Gastrocnemius medialis (tissue), 4 donors: Measurements from ENCODE around the gene HUNK. TPM values are rescaled to one million over a fixed set of nuclear protein-coding genes. Genes with fewer than 3 reads are reported as not detected.
"Not testable (repeated sequence)": the region's sequence is repeated elsewhere in the genome, so short reads cannot be mapped to it uniquely, and the experiment has no call there.

Experiments used
- ATAC-seq, 2 donors: fragments of 150-250 bp; one replicate each; pipeline ENCODE4 v1.9.1; 2016
- DNase-seq, 2 donors: peaks; one replicate each; pipeline ENCODE4 v3.0.0-alpha.2; 2019
- H3K27ac ChIP-seq, 4 donors: fragments of 200-600 bp; sonication (generic); 1 replicate in 1 of 4; 2 replicates in 3 of 4; pipeline ENCODE4 v1.5.1; 2016 to 2018; ENCODE audit warnings: mild to moderate bottlenecking in 2 of 4, moderate library complexity in 1 of 4
- H3K27me3 ChIP-seq, 3 donors: fragments of 200-600 bp; sonication (generic) in 2 of 3; 1 replicate in 1 of 3; 2 replicates in 2 of 3; pipeline versions ENCODE4 v1.5.1 to v1.6.0; 2016 to 2019; ENCODE audit warnings: mild to moderate bottlenecking in 1 of 3, moderate library complexity in 1 of 3
- H3K36me3 ChIP-seq, 2 donors: fragments of 200-600 bp; sonication (generic) in 1 of 2; one replicate each; pipeline ENCODE4 v1.5.1; 2017 to 2018
- H3K4me1 ChIP-seq, 2 donors: fragments of 200-600 bp; sonication (generic) in 1 of 2; one replicate each; pipeline ENCODE4 v1.5.1; 2016 to 2017; ENCODE audit warnings: mild to moderate bottlenecking in 2 of 2
- H3K4me3 ChIP-seq, 4 donors: fragments of 200-600 bp; sonication (generic) in 3 of 4; 1 replicate in 1 of 4; 2 replicates in 3 of 4; pipeline ENCODE4 v1.5.1; 2016 to 2019; ENCODE audit warnings: mild to moderate bottlenecking in 2 of 4
- H3K9me3 ChIP-seq, 3 donors: fragments of 200-600 bp; sonication (generic) in 2 of 3; 1 replicate in 1 of 3; 2 replicates in 2 of 3; pipeline ENCODE4 v1.5.1; 2016 to 2019
- POLR2A ChIP-seq, 2 donors: fragments of 450-650 bp; IDR thresholded peaks; one replicate each; pipeline ENCODE4 v1.6.1; 2017; ENCODE audit warnings: antibody characterized with exemption in 2 of 2, mild to moderate bottlenecking in 2 of 2, moderate library complexity in 2 of 2
- in situ Hi-C, 4 donors: fragments of 200-750 bp; cut with MboI; loops; one replicate each; pipeline versions ENCODE4 v1.15.0 to v1.8.0; 2017; ENCODE audit warnings: low sequenced_read_pairs in 4 of 4
- intact Hi-C: fragments of 100-400 bp; cut with DNase I; formaldehyde crosslinking; loops from one replicate; pipeline ENCODE4 v1.15.1; 2023; ENCODE audit warnings: low total_unique reads
- total RNA-seq, 4 donors: library from RNA; depleted of rRNA; stranded (reverse); fragments of >200 nt; gene quantifications; one replicate each; pipeline versions ENCODE4 v1.1.0 to v1.2.3, GENCODE V29; 2016
- TF ChIP-seq, protein P1 (sequence below), 5 experiments: fragments of 450-650 bp in 3 of 5; fragments of 200-600 bp in 2 of 5; sonication (generic) in 2 of 5; IDR thresholded peaks in 4 of 5; conservative IDR thresholded peaks in 1 of 5; 1 replicate in 4 of 5; 2 replicates in 1 of 5; pipeline ENCODE4 v1.5.1; 2016 to 2019; ENCODE audit warnings: antibody characterized with exemption in 5 of 5, mild to moderate bottlenecking in 3 of 5, moderate library complexity in 3 of 5

Gene HUNK
- total RNA-seq, 4 donors from 2014 or later: 0.13 TPM; not detected in 3

DNA sequence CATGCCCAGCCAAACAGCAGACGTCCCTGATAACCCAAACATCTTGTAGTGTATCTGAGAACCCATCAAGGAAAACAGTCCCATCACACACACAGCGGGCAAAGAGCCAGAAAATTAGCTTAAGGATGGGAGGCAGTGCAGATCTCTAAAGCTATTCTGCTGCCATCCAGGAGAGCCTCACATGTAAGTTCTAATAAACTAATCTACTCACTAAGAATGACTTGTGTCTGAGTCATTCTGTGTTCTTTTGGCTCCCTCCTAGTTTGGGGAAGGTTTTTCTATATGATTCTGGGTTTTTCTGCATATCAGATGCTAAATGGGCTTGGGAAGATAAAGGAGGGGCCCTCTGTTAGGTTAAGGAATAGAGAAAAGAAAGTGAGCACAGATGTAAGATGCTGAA lies 162.8 kb downstream of the HUNK start:
- TF ChIP-seq POLR2A (IDR thresholded peaks at IDR 0.05): no peak
- TF ChIP-seq, protein P1, sequence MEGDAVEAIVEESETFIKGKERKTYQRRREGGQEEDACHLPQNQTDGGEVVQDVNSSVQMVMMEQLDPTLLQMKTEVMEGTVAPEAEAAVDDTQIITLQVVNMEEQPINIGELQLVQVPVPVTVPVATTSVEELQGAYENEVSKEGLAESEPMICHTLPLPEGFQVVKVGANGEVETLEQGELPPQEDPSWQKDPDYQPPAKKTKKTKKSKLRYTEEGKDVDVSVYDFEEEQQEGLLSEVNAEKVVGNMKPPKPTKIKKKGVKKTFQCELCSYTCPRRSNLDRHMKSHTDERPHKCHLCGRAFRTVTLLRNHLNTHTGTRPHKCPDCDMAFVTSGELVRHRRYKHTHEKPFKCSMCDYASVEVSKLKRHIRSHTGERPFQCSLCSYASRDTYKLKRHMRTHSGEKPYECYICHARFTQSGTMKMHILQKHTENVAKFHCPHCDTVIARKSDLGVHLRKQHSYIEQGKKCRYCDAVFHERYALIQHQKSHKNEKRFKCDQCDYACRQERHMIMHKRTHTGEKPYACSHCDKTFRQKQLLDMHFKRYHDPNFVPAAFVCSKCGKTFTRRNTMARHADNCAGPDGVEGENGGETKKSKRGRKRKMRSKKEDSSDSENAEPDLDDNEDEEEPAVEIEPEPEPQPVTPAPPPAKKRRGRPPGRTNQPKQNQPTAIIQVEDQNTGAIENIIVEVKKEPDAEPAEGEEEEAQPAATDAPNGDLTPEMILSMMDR (IDR thresholded peaks at IDR 0.05 in 4 of 5, conservative IDR thresholded peaks at IDR 0.05 in 1 of 5): no peak
- no peaks in the 10 kb centered on the region for H3K36me3 ChIP-seq
- H3K4me3 ChIP-seq: no peak overlapping the region
- in situ Hi-C loops (no loop called here), intact Hi-C loops (no loop called here)
- DNase-seq (no peak), ATAC-seq (no peak)
- no peaks in the 10 kb centered on the region for H3K27me3 ChIP-seq
- no peaks in the 10 kb centered on the region for H3K9me3 ChIP-seq
- no peak overlapping the region for H3K27ac ChIP-seq
- H3K4me1 ChIP-seq: no peaks in the 10 kb centered on the region

DNA sequence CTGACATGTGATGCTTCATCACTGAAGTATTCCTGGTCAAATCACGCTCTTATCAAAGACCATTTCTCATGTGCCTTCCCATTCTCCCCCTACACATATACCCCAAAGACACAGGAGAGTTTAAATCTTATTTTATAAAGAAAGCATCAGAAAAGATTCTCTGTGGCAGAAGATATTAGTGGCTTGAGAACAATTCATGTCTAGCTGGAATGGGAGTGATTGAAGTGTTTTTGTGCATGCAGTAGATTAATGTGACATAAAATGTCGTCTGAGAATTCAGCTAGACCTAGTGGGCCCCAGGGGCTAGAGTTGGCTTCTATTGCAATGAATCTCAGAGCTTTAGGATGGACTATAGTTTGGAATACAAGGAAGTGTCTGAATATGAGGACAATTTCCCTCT lies 163.9 kb downstream of the HUNK start:
- intact Hi-C loops (no loop called here), in situ Hi-C loops (no loop called here)
- no peaks in the 10 kb centered on the region for H3K4me1 ChIP-seq
- DNase-seq (no peak), ATAC-seq (no peak)
- no peaks in the 10 kb centered on the region for H3K36me3 ChIP-seq
- H3K27ac ChIP-seq: no peak overlapping the region
- H3K27me3 ChIP-seq: no peaks in the 10 kb centered on the region
- TF ChIP-seq, protein P1 (IDR thresholded peaks at IDR 0.05 in 4 of 5, conservative IDR thresholded peaks at IDR 0.05 in 1 of 5): no peak
- TF ChIP-seq POLR2A (IDR thresholded peaks at IDR 0.05): no peak
- H3K9me3 ChIP-seq: no peaks in the 10 kb centered on the region
- no peak overlapping the region for H3K4me3 ChIP-seq

DNA sequence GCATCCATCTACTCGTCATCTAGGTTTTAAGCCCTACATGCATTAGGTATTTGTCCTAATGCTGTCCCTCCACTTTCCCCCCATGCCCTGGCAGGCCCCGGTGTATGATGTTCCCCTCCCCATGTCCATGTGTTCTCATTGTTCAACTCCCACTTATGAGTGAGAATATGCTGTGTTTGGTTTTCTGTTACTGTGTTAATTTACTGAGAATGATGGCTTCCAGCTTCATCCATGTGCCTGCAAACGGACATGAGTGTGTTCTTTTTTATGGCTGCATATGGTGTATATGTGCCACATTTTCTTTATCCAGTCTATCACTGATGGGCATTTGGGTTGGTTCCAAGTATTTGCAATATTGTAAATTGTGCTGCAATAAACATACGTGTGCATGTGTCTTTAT lies 165.9 kb downstream of the HUNK start:
- H3K36me3 ChIP-seq, H3K27me3 ChIP-seq, in situ Hi-C loops, H3K4me1 ChIP-seq, DNase-seq, ATAC-seq, H3K4me3 ChIP-seq, H3K27ac ChIP-seq, intact Hi-C loops, H3K9me3 ChIP-seq: not testable (repeated sequence)

DNA sequence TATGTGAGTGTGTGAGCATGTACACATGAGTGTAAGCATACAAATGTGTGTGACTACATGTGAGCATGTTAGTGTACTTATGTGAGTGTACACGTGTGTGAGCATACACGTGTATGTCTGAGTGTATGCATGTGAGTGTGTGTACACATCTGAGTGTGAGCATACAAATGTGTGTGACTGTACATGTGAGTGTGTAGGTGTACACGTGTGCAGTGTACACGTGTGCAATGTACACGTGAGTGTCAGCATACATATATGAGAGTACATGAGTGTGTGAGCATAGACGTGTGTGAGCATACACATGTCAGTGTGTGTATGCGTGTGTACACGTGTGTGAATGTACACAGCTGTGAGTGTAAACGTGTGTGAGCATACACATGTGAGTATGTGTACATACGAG lies 170.6 kb downstream of the HUNK start:
- H3K9me3 ChIP-seq: no peaks in the 10 kb centered on the region
- in situ Hi-C loops: no loop called here

GRCh38 chr21:32044205-32045180 lies 171.7 kb downstream of the HUNK start:
- no peak for DNase-seq
- ATAC-seq: no peak
- Histone ChIP-seq H3K36me3 (no peaks in the 10 kb centered on the region), H3K9me3 (no peaks in the 10 kb centered on the region), H3K4me3 (no peak overlapping the region), H3K27ac (no peak overlapping the region), H3K4me1 (no peaks in the 10 kb centered on the region), H3K27me3 (no peaks in the 10 kb centered on the region)
- intact Hi-C loops: no loop called here
- in situ Hi-C loops: no loop called here
- TF ChIP-seq POLR2A (IDR thresholded peaks at IDR 0.05): no peak
- TF ChIP-seq, protein P1 (IDR thresholded peaks at IDR 0.05 in 4 of 5, conservative IDR thresholded peaks at IDR 0.05 in 1 of 5): no peak

More for the DNA sequence above, 170.6 kb downstream of the HUNK start:
- intact Hi-C loops: no loop called here
- no peak overlapping the region for H3K27ac ChIP-seq
- H3K4me3 ChIP-seq: no peak overlapping the region
- H3K36me3 ChIP-seq: no peaks in the 10 kb centered on the region
- no peak for DNase-seq
- H3K4me1 ChIP-seq: no peaks in the 10 kb centered on the region
- H3K27me3 ChIP-seq: no peaks in the 10 kb centered on the region
- ATAC-seq: no peak
- TF ChIP-seq, protein P1 (IDR thresholded peaks at IDR 0.05 in 4 of 5, conservative IDR thresholded peaks at IDR 0.05 in 1 of 5): no peak
- TF ChIP-seq POLR2A (IDR thresholded peaks at IDR 0.05): no peak
